CD4-positive, alpha-beta T cell treated with Interleukin-4 for 4 hours (primary cell): Measurements from ENCODE around the gene CFAP298.

Experiments used
- DNase-seq: peaks from one replicate; pipeline ENCODE4 v3.0.0-alpha.2; 2020

CFAP298 gene

GRCh38 chr21:32597205-32597604 is 15.0 kb downstream of the CFAP298 start:
- no peak for DNase-seq

GRCh38 chr21:32595431-32595830 is 16.7 kb downstream of the CFAP298 start:
- DNase-seq: no peak

DNA sequence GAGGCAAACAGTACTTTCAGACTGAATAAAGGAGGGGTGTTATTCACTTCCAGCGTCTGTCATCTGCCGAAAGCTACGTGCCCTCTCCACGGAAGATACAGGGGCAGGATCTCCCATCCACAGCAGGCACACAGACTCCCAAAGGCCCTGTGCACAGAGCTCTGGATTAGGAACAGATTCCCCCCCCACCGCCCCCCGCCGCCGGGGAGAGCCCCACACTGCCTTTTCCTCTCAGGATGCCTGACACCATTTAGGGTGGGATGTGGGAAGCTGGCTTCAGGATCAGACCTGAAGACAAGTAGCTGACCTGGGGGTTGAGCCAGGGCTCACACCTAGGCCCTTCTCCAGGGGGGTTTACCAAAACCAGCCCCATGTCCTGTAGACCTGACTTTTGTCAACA is 18.5 kb downstream of the CFAP298 start:
- no peak for DNase-seq

GRCh38 chr21:32592929-32593502 is 19.2 kb downstream of the CFAP298 start:
- DNase-seq: no peak

GRCh38 chr21:32590130-32590529 is 22.0 kb downstream of the CFAP298 start:
- DNase-seq: no peak

DNA sequence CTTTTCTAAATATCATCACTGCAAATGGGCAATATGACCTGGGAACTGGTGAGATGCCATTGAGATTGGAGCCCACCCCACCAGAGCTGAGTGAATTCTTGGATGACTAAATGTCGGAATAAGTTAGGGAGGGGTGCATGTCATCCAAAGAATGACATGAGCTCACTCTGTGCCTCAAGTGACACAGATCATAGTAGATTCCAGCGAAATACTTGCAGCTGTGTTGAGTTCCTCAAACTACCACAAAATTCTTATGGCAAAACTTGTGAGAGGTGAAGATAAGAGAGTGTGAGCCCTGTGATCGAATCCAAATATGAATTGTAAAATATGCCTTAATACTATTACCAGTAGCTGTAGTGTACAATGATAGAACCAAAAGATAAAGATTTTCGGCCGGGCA is 24.5 kb downstream of the CFAP298 start:
- DNase-seq: no peak

GRCh38 chr21:32587120-32587519 is 25.1 kb downstream of the CFAP298 start:
- no peak for DNase-seq

DNA sequence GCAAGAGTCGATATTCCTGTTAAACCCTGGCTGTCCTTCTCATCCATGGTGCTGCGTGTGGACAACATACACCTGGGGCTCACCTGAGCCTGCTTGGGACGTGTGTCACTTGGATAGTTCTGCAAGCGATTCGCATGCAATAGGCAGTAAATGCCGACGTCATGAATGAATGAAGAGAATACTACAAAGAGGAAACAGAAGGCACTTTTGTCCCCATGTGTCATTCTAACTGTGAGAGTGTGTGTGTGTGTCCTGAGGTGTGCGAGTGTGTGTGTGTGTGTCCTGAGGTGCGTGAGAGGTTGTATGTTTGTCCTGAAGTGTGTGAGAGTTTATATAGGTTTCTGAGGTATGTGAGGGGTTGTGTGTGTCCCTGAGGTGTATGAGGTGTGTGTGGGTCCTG is 26.2 kb downstream of the CFAP298 start:
- no peak for DNase-seq

GRCh38 chr21:32585042-32585710 is 27.0 kb downstream of the CFAP298 start, which contains the start of gene TCP10L:
Gene TCP10L (minus strand): TSS chr21:32585523. CDS start chr21:32584304, 1,219 bp downstream.
- no peak for DNase-seq

DNA sequence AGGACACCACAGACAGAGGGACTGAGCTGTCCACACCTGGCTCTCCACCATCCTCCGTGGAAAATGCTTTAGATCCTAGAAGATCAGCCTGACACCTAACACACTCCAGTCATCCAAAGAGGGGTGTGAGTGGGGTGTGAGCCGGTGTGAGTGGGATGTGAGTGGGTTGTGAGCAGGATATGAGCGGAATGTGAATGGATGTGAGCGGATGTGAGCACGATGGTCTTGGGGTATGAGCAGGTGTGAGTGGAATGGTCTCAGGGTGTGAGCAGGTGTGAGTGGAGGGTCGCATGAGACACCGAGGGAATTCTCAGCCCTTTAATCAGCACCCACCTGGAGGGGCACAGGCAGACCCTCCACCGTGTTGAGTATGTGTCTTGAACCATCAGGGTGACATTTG is 27.7 kb downstream of the CFAP298 start:
- no peak for DNase-seq

DNA sequence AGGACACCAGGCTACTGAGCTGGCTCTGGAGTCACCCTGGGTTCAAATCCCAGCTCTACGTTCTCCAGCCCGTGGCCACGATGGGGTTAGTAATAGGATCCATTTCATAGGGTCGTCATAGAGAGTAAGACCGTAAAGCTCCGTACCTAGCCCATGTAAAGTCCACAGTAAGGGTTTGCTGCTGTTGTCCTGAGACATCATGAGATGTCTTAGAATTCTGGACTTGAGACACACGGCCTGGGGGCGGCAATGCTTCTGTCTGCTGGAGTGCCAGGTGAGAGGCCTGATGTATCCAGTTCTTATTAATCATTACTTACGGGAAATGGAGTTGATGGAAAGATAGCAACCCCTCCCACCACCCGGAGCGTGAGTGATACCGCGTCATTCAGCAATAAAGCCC is 30.4 kb downstream of the CFAP298 start:
- DNase-seq: no peak

DNA sequence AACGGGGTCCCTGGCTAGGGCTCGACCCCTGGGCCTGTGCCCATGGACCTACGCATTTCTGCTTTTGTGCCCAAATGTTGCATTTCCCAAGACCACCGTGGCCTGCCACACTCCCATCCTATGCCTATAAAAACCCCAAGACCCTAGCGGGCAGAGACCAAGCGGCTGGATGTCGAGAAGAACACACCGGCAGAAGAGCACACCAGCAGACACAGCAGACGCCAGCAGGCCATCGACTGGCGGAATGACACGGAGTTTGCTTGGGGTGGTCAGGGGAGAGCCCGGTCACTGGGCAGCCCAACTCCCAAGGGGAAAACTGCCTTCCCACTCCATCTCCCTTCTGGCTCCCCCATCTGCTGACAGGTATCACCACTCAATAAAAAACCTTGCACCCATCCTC is 31.2 kb downstream of the CFAP298 start:
- DNase-seq: no peak

DNA sequence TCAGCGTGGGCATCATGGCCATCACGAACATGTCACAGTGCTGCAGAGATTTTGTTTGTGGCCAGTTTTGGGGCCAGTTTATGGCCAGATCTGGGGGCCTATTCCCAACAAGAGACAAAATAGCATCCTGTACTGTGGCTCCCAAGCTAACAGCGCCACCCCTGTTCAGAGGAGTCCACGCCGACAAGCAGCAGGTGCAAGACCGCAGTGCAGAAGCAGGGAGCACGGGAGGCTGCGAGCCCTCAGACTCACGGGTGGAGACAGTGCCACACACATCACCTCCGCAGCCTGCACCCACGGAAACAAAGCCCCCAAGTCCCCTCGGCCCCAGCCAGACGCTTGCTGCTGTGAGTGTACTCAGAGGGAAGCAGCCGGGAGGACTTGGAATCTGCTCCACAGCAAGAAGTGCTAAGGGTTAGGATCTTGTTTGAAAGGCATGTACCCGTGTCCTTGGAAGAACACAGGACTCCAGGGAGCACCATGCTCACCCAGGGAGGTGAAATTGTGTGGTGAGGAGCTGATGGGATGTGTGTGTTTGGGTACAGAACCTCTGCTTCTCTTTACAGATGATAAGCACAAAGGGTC is 34.0 kb downstream of the CFAP298 start:
- DNase-seq: peak; percentile 7

- DNase-seq: no peak
These were observed 36.2 kb downstream of the CFAP298 start for GRCh38 chr21:32576011-32576410.

- DNase-seq: no peak
These were observed 36.9 kb downstream of the CFAP298 start for GRCh38 chr21:32574946-32575925.

DNA sequence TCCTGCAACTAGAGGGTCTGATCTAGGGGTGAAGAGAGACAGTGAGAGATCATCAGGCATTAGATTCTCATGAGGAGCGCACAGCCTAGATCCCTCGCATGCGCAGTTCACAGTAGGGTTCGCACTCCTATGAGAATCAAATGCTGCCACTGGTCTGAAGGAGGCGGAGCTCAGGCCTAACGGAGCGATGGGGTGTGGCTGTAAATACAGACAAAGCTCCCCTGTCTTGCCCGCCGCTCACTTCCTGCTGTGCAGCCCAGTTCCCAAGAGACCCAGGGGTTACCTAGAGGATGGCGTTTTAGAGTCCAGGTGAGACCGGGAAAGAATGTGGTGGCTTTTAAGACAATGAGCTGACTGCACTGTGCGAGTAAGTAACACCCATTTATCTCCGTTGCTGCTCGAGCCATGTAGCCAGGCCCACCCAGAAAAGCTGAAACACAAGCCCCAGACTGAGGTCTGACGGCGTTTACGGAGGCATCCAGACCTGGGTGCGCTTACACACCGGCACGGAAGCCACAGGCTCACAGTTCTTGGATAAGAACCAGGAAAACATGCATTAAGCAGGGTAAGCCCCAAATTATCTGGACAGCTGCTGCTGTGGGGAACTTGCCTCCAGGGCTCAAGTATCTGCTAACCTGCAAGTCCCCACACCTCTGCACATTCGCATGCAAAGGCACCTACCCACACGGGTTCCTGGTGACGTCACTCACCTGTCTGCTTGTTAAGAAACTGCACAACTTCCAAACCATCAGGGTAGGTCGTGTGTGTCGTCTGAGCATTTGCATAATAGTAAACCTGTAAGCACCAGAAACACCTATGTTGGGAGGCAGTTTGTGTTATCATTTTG is 39.4 kb downstream of the CFAP298 start:
- DNase-seq: no peak

DNA sequence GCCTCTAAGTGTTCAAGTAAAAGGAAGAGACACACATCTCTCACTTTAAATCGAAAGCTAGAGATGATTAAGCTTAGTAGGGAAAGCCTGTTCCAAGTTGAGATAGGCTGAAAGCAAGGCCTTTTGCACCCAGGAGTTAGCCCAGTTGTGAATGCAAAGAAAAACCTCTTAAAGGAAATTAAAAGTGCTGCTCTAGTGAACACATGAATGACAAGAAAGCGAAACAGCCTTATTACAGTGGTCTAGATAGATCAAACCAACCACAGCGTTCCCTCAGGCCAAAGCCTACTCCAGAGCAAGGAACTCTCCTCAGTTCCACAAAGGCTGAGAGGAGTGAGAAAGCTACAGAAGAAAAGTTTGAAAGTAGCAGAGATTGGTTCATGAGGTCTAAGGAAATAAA is 41.7 kb downstream of the CFAP298 start:
- DNase-seq: no peak

- peak; percentile 84 for DNase-seq
These were observed 42.6 kb downstream of the CFAP298 start for GRCh38 chr21:32569261-32570230.

- no peak for DNase-seq
These were observed 44.6 kb downstream of the CFAP298 start for GRCh38 chr21:32567626-32568025.

GRCh38 chr21:32566741-32567389 is 45.3 kb downstream of the CFAP298 start:
- no peak for DNase-seq
